ENCODE measurements around the gene EPHA7.
A peak's percentile ranks its signal among the peaks of the same experiment; 100 is the strongest.

The EPHA7 gene

GRCh38 chr6:93282521-93283031 is 136.8 kb downstream of the EPHA7 start:
- H3K9me3 ChIP-seq (ENCODE audit: control insufficient read depth, low read length) = no peaks in the 10 kb centered on the region
- no peak overlapping the region for H3K4me3 ChIP-seq (ENCODE audit: low read depth, low read length)
- H3K36me3 ChIP-seq (ENCODE audit: control insufficient read depth, insufficient read depth, low read length) = no peaks in the 10 kb centered on the region
- H3K4me1 ChIP-seq = peaks cover 18% of the 10 kb centered on the region
- peaks cover 24% of the 10 kb centered on the region for H3K79me2 ChIP-seq
- no peak overlapping the region for H3K4me2 ChIP-seq (ENCODE audit: low read length)
- no peak overlapping the region for H3K9ac ChIP-seq
- no peaks in the 10 kb centered on the region for H3K27me3 ChIP-seq (ENCODE audit: control insufficient read depth, insufficient read depth, low read length)
- TF ChIP-seq CTCF (IDR thresholded peaks at IDR 0.05) = no peak
- H3K27ac ChIP-seq = no peak overlapping the region
- H2AFZ ChIP-seq = no peak overlapping the region

- peaks cover 33% of the 10 kb centered on the region for H3K4me1 ChIP-seq
- no peak overlapping the region for H3K4me2 ChIP-seq (ENCODE audit: low read length)
- H3K9me3 ChIP-seq (ENCODE audit: control insufficient read depth, low read length) = no peaks in the 10 kb centered on the region
- no peaks in the 10 kb centered on the region for H3K27me3 ChIP-seq (ENCODE audit: control insufficient read depth, insufficient read depth, low read length)
- peaks cover 21% of the 10 kb centered on the region for H3K79me2 ChIP-seq
- no peak overlapping the region for H3K9ac ChIP-seq
- H3K4me3 ChIP-seq (ENCODE audit: low read depth, low read length) = no peak overlapping the region
- H2AFZ ChIP-seq = no peak overlapping the region
- no peak overlapping the region for H3K27ac ChIP-seq
- H3K36me3 ChIP-seq (ENCODE audit: control insufficient read depth, insufficient read depth, low read length) = no peaks in the 10 kb centered on the region
- TF ChIP-seq CTCF (IDR thresholded peaks at IDR 0.05) = no peak
These were observed 141.1 kb downstream of the EPHA7 start for GRCh38 chr6:93278241-93278640.

- Histone ChIP-seq H3K9ac (no peak overlapping the region), H3K4me1 (peaks cover 22% of the 10 kb centered on the region), H3K9me3 (ENCODE audit: control insufficient read depth, low read length) (no peaks in the 10 kb centered on the region), H3K27ac (peak overlapping the region; percentile 31), H3K79me2 (peaks cover 6% of the 10 kb centered on the region), H3K36me3 (ENCODE audit: control insufficient read depth, insufficient read depth, low read length) (no peaks in the 10 kb centered on the region), H2AFZ (no peak overlapping the region), H3K4me2 (ENCODE audit: low read length) (no peak overlapping the region), H3K4me3 (ENCODE audit: low read depth, low read length) (no peak overlapping the region), H3K27me3 (ENCODE audit: control insufficient read depth, insufficient read depth, low read length) (no peaks in the 10 kb centered on the region)
- TF ChIP-seq CTCF (IDR thresholded peaks at IDR 0.05) = no peak
These were observed 146.5 kb downstream of the EPHA7 start for GRCh38 chr6:93272896-93273295.

- Histone ChIP-seq H2AFZ (no peak overlapping the region), H3K4me2 (ENCODE audit: low read length) (no peak overlapping the region), H3K27ac (peak overlapping the region; percentile 31), H3K4me3 (ENCODE audit: low read depth, low read length) (no peak overlapping the region), H3K36me3 (ENCODE audit: control insufficient read depth, insufficient read depth, low read length) (no peaks in the 10 kb centered on the region), H3K9me3 (ENCODE audit: control insufficient read depth, low read length) (no peaks in the 10 kb centered on the region), H3K79me2 (peaks cover 5% of the 10 kb centered on the region), H3K9ac (no peak overlapping the region), H3K27me3 (ENCODE audit: control insufficient read depth, insufficient read depth, low read length) (no peaks in the 10 kb centered on the region), H3K4me1 (peaks cover 22% of the 10 kb centered on the region)
- no peak for TF ChIP-seq CTCF (IDR thresholded peaks at IDR 0.05)
These were observed 147.1 kb downstream of the EPHA7 start for GRCh38 chr6:93272211-93272610.

GRCh38 chr6:93266116-93266817 is 153.1 kb downstream of the EPHA7 start:
- H3K4me2 ChIP-seq (ENCODE audit: low read length) = no peak overlapping the region

More at GRCh38 chr6:93266116-93266817, 153.1 kb downstream of the EPHA7 start:
- H3K79me2 ChIP-seq = no peaks in the 10 kb centered on the region
- no peaks in the 10 kb centered on the region for H3K27me3 ChIP-seq (ENCODE audit: control insufficient read depth, insufficient read depth, low read length)
- H3K27ac ChIP-seq = no peak overlapping the region
- H3K36me3 ChIP-seq (ENCODE audit: control insufficient read depth, insufficient read depth, low read length) = no peaks in the 10 kb centered on the region
- no peak overlapping the region for H3K4me3 ChIP-seq (ENCODE audit: low read depth, low read length)
- peaks cover 7% of the 10 kb centered on the region for H3K4me1 ChIP-seq
- H2AFZ ChIP-seq = no peak overlapping the region
- no peak for TF ChIP-seq CTCF (IDR thresholded peaks at IDR 0.05)
- no peaks in the 10 kb centered on the region for H3K9me3 ChIP-seq (ENCODE audit: control insufficient read depth, low read length)
- H3K9ac ChIP-seq = no peak overlapping the region

Measured in parathyroid adenoma (tissue), 2 donors.